ENCODE data around the gene ARHGEF2.

The ARHGEF2 gene

GRCh38 chr1:155961937-155962336 is 16.4 kb downstream of the ARHGEF2 start:
- Histone ChIP-seq H3K9me3 (ENCODE audit: insufficient read depth, low read depth, low read length) (no peaks in the 10 kb centered on the region), H4K20me1 (ENCODE audit: insufficient read depth, low read length, poor library complexity, severe bottlenecking) (peaks cover 59% of the 10 kb centered on the region), H3K36me3 (ENCODE audit: insufficient read depth, low read length) (peaks cover 90% of the 10 kb centered on the region), H2AFZ (ENCODE audit: low read length) (no peak overlapping the region), H3K9ac (ENCODE audit: low read depth, low read length, poor library complexity, severe bottlenecking) (no peak overlapping the region), H3F3A (ENCODE audit: low read depth) (no peaks in the 10 kb centered on the region; the same call in 1 of the 2 replicates), H3K4me2 (ENCODE audit: low read depth, low read length, poor library complexity, severe bottlenecking) (no peak overlapping the region), H3K9me2 (replicated peaks; ENCODE audit: low read depth, low read length) (no peaks in the 10 kb centered on the region), H3K4me3 (ENCODE audit: low read length, poor library complexity, severe bottlenecking) (no peak overlapping the region), H3K27me3 (ENCODE audit: insufficient read depth, low read length, poor library complexity, severe bottlenecking) (no peaks in the 10 kb centered on the region), H3K79me2 (ENCODE audit: insufficient read depth, low read length) (peaks cover 41% of the 10 kb centered on the region), H3K4me1 (ENCODE audit: insufficient read depth, low read length, poor library complexity, severe bottlenecking) (peaks cover 1% of the 10 kb centered on the region)
- TF ChIP-seq EZH2phosphoT487 (IDR thresholded peaks at IDR 0.05; ENCODE audit: borderline replicate concordance): no peak
- TF ChIP-seq, protein P1, sequence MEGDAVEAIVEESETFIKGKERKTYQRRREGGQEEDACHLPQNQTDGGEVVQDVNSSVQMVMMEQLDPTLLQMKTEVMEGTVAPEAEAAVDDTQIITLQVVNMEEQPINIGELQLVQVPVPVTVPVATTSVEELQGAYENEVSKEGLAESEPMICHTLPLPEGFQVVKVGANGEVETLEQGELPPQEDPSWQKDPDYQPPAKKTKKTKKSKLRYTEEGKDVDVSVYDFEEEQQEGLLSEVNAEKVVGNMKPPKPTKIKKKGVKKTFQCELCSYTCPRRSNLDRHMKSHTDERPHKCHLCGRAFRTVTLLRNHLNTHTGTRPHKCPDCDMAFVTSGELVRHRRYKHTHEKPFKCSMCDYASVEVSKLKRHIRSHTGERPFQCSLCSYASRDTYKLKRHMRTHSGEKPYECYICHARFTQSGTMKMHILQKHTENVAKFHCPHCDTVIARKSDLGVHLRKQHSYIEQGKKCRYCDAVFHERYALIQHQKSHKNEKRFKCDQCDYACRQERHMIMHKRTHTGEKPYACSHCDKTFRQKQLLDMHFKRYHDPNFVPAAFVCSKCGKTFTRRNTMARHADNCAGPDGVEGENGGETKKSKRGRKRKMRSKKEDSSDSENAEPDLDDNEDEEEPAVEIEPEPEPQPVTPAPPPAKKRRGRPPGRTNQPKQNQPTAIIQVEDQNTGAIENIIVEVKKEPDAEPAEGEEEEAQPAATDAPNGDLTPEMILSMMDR (conservative IDR thresholded peaks at IDR 0.05; ENCODE audit: low read length): no peak

DNA sequence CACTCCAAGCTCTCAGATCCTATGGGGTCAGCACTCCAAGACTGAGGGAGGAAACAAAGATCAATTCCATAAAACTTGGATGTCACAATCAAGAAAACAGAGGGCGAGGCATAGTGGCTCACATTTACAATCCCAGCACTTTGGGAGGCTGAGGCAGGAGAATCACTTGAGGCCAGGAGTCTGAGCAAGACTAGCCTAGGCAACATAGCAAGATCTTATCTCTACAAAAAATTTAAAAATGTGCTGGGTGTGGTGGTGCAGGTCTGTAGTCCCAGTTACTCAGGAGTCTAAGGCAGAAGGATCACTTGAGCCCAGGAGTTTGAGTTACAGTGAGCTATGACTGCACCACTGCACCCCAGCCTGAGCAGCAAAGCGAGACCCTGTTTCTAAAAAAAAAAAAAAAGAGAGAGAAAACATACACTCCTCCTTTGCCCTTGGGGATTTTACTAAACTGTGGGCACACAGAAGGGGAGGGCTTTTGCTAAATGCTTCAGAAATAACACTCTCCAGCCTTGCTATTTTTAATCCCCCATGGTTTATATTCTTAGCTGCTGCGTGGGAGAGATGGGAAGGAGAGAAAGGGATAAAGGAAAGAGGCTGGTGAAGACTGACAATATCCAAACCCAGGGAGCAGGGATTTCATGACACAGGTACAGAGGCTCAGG is 18.1 kb downstream of the ARHGEF2 start:
- H3K4me1 ChIP-seq (ENCODE audit: insufficient read depth, low read length, poor library complexity, severe bottlenecking): no peaks in the 10 kb centered on the region
- H3K27me3 ChIP-seq (ENCODE audit: insufficient read depth, low read length, poor library complexity, severe bottlenecking): no peaks in the 10 kb centered on the region
- peaks cover 42% of the 10 kb centered on the region for H4K20me1 ChIP-seq (ENCODE audit: insufficient read depth, low read length, poor library complexity, severe bottlenecking)
- no peaks in the 10 kb centered on the region for H3K9me3 ChIP-seq (ENCODE audit: insufficient read depth, low read depth, low read length)
- TF ChIP-seq, protein P1 (conservative IDR thresholded peaks at IDR 0.05; ENCODE audit: low read length): no peak
- TF ChIP-seq EZH2phosphoT487 (IDR thresholded peaks at IDR 0.05; ENCODE audit: borderline replicate concordance): no peak
- H3K9me2 ChIP-seq (replicated peaks; ENCODE audit: low read depth, low read length): no peaks in the 10 kb centered on the region
- H3K4me2 ChIP-seq (ENCODE audit: low read depth, low read length, poor library complexity, severe bottlenecking): no peak overlapping the region
- H2AFZ ChIP-seq (ENCODE audit: low read length): no peak overlapping the region
- H3K4me3 ChIP-seq (ENCODE audit: low read length, poor library complexity, severe bottlenecking): no peak overlapping the region
- peaks cover 88% of the 10 kb centered on the region for H3K36me3 ChIP-seq (ENCODE audit: insufficient read depth, low read length)
- no peaks in the 10 kb centered on the region; the same call in 1 of the 2 replicates for H3F3A ChIP-seq (ENCODE audit: low read depth)
- peaks cover 23% of the 10 kb centered on the region; the same call in 1 of the 2 replicates for H3K79me2 ChIP-seq (ENCODE audit: insufficient read depth, low read length)
- H3K9ac ChIP-seq (ENCODE audit: low read depth, low read length, poor library complexity, severe bottlenecking): no peak overlapping the region

DNA sequence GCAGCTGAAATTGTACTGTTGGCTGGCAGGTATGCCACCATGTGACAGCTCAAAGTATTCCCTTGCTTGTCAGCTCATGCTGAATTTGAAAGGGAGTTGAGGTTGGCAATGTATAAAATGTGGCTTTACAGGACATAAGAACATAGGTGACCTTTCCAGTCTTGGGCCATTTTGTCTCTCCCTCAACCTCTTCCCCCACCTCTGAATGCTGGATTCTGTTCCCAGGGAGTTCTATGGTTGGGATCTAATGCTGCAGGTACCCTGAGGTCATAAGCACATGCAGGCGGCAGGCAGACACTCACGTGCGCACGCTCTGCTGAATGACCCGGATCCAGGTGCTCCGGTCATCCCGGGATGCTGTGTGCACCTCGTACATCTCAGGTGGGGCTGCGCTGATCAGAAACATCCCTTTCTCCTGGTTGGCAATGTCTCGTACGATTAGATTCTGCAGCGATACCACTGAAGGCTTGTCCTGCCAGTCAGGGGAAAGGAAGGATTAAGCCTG is 20.9 kb downstream of the ARHGEF2 start:
- Histone ChIP-seq H3K9me2 (replicated peaks; ENCODE audit: low read depth, low read length) (no peaks in the 10 kb centered on the region), H3K27me3 (ENCODE audit: insufficient read depth, low read length, poor library complexity, severe bottlenecking) (no peaks in the 10 kb centered on the region), H3K9ac (ENCODE audit: low read depth, low read length, poor library complexity, severe bottlenecking) (no peak overlapping the region), H2AFZ (ENCODE audit: low read length) (no peak overlapping the region), H3K36me3 (ENCODE audit: insufficient read depth, low read length) (peaks cover 96% of the 10 kb centered on the region), H4K20me1 (ENCODE audit: insufficient read depth, low read length, poor library complexity, severe bottlenecking) (peaks cover 31% of the 10 kb centered on the region), H3K9me3 (ENCODE audit: insufficient read depth, low read depth, low read length) (no peaks in the 10 kb centered on the region), H3K4me2 (ENCODE audit: low read depth, low read length, poor library complexity, severe bottlenecking) (no peak overlapping the region), H3F3A (ENCODE audit: low read depth) (no peaks in the 10 kb centered on the region; the same call in 1 of the 2 replicates), H3K4me1 (ENCODE audit: insufficient read depth, low read length, poor library complexity, severe bottlenecking) (no peaks in the 10 kb centered on the region), H3K79me2 (ENCODE audit: insufficient read depth, low read length) (peaks cover 15% of the 10 kb centered on the region; the same call in 1 of the 2 replicates), H3K4me3 (ENCODE audit: low read length, poor library complexity, severe bottlenecking) (no peak overlapping the region)
- TF ChIP-seq, protein P1 (conservative IDR thresholded peaks at IDR 0.05; ENCODE audit: low read length): no peak
- TF ChIP-seq EZH2phosphoT487 (IDR thresholded peaks at IDR 0.05; ENCODE audit: borderline replicate concordance): no peak
